HepG2 (cell line): ENCODE results near the gene SAMD8. TPM values are rescaled to one million over a fixed set of nuclear protein-coding genes. Genes with fewer than 3 reads are reported as not detected.
A peak's percentile ranks its signal among the peaks of the same experiment; 100 is the strongest.

Source experiments
- ARID5B ChIP-seq: IDR thresholded peaks from 2 replicates; pipeline ENCODE4 v1.4.0; 2020; ENCODE audit warnings: mild to moderate bottlenecking, missing genetic modification reagents
- ELF1 ChIP-seq: sonication (generic); formaldehyde crosslinking; IDR thresholded peaks from 2 replicates; pipeline ENCODE4 v1.4.0; 2020; ENCODE audit warnings: missing genetic modification reagents
- GMEB1 ChIP-seq: sonication (generic); formaldehyde crosslinking; IDR thresholded peaks from 2 replicates; pipeline ENCODE4 v1.5.1; 2020; ENCODE audit warnings: missing genetic modification reagents, mild to moderate bottlenecking, borderline replicate concordance
- HDAC6 ChIP-seq: fragments of 200-600 bp; sonication (generic); IDR thresholded peaks from 2 replicates; pipeline ENCODE4 v1.7.0; 2017; ENCODE audit warnings: mild to moderate bottlenecking, antibody characterized with exemption, low read length, low read depth
- HOXA5 ChIP-seq: sonication (generic); formaldehyde crosslinking; IDR thresholded peaks from 2 replicates; pipeline ENCODE4 v1.4.0; 2020; ENCODE audit warnings: missing genetic modification reagents
- KLF11 ChIP-seq: IDR thresholded peaks from 2 replicates; pipeline ENCODE4 v1.6.1; 2016; ENCODE audit warnings: missing compliant biosample characterization
- NR2F6 ChIP-seq, 2 experiments: IDR thresholded peaks; 2 replicates each; pipeline ENCODE4 v1.6.1; 2016; ENCODE audit warnings: antibody characterized with exemption in 1 of 2, mild to moderate bottlenecking in 1 of 2
- PAXIP1 ChIP-seq: sonication (generic); formaldehyde crosslinking; conservative IDR thresholded peaks from 2 replicates; pipeline ENCODE4 v1.4.0; 2020; ENCODE audit warnings: mild to moderate bottlenecking, missing genetic modification reagents, moderate library complexity
- SMAD1 ChIP-seq: sonication (generic); formaldehyde crosslinking; IDR thresholded peaks from 2 replicates; pipeline ENCODE4 v1.4.0; 2020; ENCODE audit warnings: missing genetic modification reagents, low read depth, mild to moderate bottlenecking, borderline replicate concordance
- TBX3 ChIP-seq: fragments of 450-650 bp; IDR thresholded peaks from 2 replicates; pipeline ENCODE4 v1.6.1; 2017; ENCODE audit warnings: antibody characterized with exemption, mild to moderate bottlenecking, inconsistent platforms, borderline replicate concordance
- TFAP4 ChIP-seq: sonication (generic); IDR thresholded peaks from 2 replicates; pipeline ENCODE4 v1.6.1; 2016; ENCODE audit warnings: low read depth, borderline replicate concordance
- TFE3 ChIP-seq: IDR thresholded peaks from 2 replicates; pipeline ENCODE4 v1.6.1; 2016
- ZNF160 ChIP-seq: sonication (generic); formaldehyde crosslinking; IDR thresholded peaks from 2 replicates; pipeline ENCODE4 v1.8.0; 2022; ENCODE audit warnings: mild to moderate bottlenecking, inconsistent platforms, missing genetic modification reagents
- ZNF512 ChIP-seq: sonication (generic); formaldehyde crosslinking; IDR thresholded peaks from 2 replicates; pipeline ENCODE4 v1.4.0; 2020; ENCODE audit warnings: mild to moderate bottlenecking, missing genetic modification reagents
- polyA plus RNA-seq, 8 experiments: library from polyadenylated mRNA; depleted of rRNA in 3 of 8; stranded (reverse) in 7 of 8; unstranded in 1 of 8; fragments of >200 nt; fragmentation: Illumina TruSeq in 4 of 8; extraction: Trizol in 4 of 8; gene quantifications; 2 replicates each; pipeline versions ENCODE4 v1.2.1 to v1.2.3, GENCODE V29; 2011 to 2016; ENCODE audit warnings: low read depth in 4 of 8, missing spikeins in 1 of 8, mixed read lengths in 1 of 8; ENCODE audit not compliant: insufficient read depth in 1 of 8
- total RNA-seq, 5 experiments: library from RNA; depleted of rRNA; stranded (reverse); fragments of >200 nt; fragmentation: Illumina TruSeq; extraction: Trizol; gene quantifications; 2 replicates each; pipeline ENCODE4 v1.2.3, GENCODE V29; 2016; ENCODE audit warnings: low read depth in 1 of 5

The SAMD8 gene
- total and polyA plus RNA-seq, 2 of the 13 experiments (the other 11 are each of a cell fraction or from before 2014, with no cell fraction given): 10.4 to 13.2 TPM

- TF ChIP-seq TFAP4: peak; percentile 79; the same call in 1 of the 2 replicates
- 0 out of 2 replicates have a peak, but pooled peaks have one; percentile 28 for TF ChIP-seq ELF1
- peak; percentile 38; the same call in 1 of the 2 replicates for TF ChIP-seq TFE3
- no peak for TF ChIP-seq GMEB1 (CRISPR knock-in tag)
- no peak for TF ChIP-seq HDAC6
- TF ChIP-seq SMAD1: no peak
- no peak for TF ChIP-seq ZNF512 (CRISPR knock-in tag)
- TF ChIP-seq NR2F6 (IDR thresholded peaks at IDR 0.05): no peak
- no peak for TF ChIP-seq NR2F6 (CRISPR knock-in tag; IDR thresholded peaks at IDR 0.05)
- TF ChIP-seq ZNF160: no peak
- 0 out of 2 replicates have a peak, but pooled peaks have one; percentile 27 for TF ChIP-seq ARID5B (CRISPR knock-in tag)
- no peak for TF ChIP-seq TBX3
- TF ChIP-seq KLF11 (CRISPR knock-in tag): no peak
- no peak for TF ChIP-seq HOXA5 (CRISPR knock-in tag)
- no peak for TF ChIP-seq PAXIP1
- TF ChIP-seq, all 625 proteins: peak for 22
Observed at GRCh38 chr10:75230600-75231038, 119.2 kb downstream of the SAMD8 start (continued).
